GM12872 (cell line): ENCODE results near the gene NEURL1.

Source experiments
- CTCF ChIP-seq: IDR thresholded peaks from 3 replicates; pipeline ENCODE4 v1.5.1; 2011; ENCODE audit warnings: low read depth, mild to moderate bottlenecking, low read length, moderate library complexity; ENCODE audit not compliant: insufficient read depth

The NEURL1 gene

GRCh38 chr10:103630156-103630555 is 136.7 kb downstream of the NEURL1 start:
- TF ChIP-seq CTCF, result no peak

GRCh38 chr10:103632247-103632642 is 138.7 kb downstream of the NEURL1 start:
- TF ChIP-seq CTCF, result no peak

- TF ChIP-seq CTCF, result no peak
These were observed 140.3 kb downstream of the NEURL1 start for GRCh38 chr10:103633846-103634245.

GRCh38 chr10:103635580-103635979 is 142.1 kb downstream of the NEURL1 start:
- no peak for TF ChIP-seq CTCF

- no peak for TF ChIP-seq CTCF
These were observed 143.0 kb downstream of the NEURL1 start for GRCh38 chr10:103636492-103636891.

GRCh38 chr10:103637011-103637410 is 143.5 kb downstream of the NEURL1 start:
- TF ChIP-seq CTCF, result no peak

GRCh38 chr10:103637927-103638557 is 144.5 kb downstream of the NEURL1 start:
- no peak for TF ChIP-seq CTCF
